ENCODE data around the gene BEX1.

GRCh38 chrX:103099691-103100090 is 35.7 kb upstream of the BEX1 start:
- TF ChIP-seq POLR2A (IDR thresholded peaks at IDR 0.05; ENCODE audit: low read depth, low read length), result no peak
- TF ChIP-seq POLR2AphosphoS5 (IDR thresholded peaks at IDR 0.05; ENCODE audit: low read depth, low read length), result no peak
- no peak for TF ChIP-seq TAF1 (IDR thresholded peaks at IDR 0.05; ENCODE audit: low read depth, low read length)
- TF ChIP-seq POU2F2 (IDR thresholded peaks at IDR 0.05; ENCODE audit: low read depth, low read length), result no peak

Measured in GM12891 (cell line).